GM21390 (cell line): ENCODE data around the gene PCDHA9.
"Not testable (repeated sequence)": the region's sequence is repeated elsewhere in the genome, so short reads cannot be mapped to it uniquely, and the experiment has no call there.

Experiments
- ATAC-seq: cut with Tn5 transposase; IDR thresholded peaks from one replicate; pipeline ENCODE4 v1.9.1; 2021; ENCODE audit not compliant: unreplicated experiment

The PCDHA9 gene

GRCh38 chr5:140875085-140876065, 27.2 kb downstream of the PCDHA9 start, which contains the start of gene PCDHA12:
Gene PCDHA12 (plus strand): TSS chr5:140875308. CDS start chr5:140875473, 165 bp downstream.
- no peak for ATAC-seq

DNA sequence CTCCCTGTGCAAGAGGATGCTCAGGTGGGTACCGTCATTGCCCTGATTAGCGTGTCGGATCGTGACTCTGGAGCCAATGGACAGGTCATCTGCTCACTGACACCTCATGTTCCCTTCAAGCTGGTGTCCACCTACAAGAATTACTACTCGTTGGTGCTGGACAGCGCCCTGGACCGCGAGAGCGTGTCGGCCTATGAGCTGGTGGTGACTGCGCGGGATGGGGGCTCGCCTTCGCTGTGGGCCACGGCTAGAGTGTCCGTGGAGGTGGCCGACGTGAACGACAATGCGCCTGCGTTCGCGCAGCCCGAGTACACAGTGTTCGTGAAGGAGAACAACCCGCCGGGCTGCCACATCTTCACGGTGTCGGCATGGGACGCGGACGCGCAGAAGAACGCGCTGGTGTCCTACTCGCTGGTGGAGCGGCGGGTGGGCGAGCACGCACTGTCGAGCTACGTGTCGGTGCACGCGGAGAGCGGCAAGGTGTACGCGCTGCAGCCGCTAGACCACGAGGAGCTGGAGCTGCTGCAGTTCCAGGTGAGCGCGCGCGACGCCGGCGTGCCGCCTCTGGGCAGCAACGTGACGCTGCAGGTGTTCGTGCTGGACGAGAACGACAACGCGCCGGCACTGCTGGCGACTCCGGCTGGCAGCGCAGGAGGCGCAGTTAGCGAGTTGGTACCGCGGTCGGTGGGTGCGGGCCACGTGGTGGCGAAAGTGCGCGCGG, 28.5 kb downstream of the PCDHA9 start:
- ATAC-seq, result not testable (repeated sequence)

- ATAC-seq, result no peak
Measured at GRCh38 chr5:140877262-140877581, 29.0 kb downstream of the PCDHA9 start.

GRCh38 chr5:140881889-140882590, 33.9 kb downstream of the PCDHA9 start, which contains the start of gene PCDHA13:
Gene PCDHA13 (plus strand): TSS chr5:140882124. CDS start chr5:140882269, 145 bp downstream.
- ATAC-seq, result no peak

DNA sequence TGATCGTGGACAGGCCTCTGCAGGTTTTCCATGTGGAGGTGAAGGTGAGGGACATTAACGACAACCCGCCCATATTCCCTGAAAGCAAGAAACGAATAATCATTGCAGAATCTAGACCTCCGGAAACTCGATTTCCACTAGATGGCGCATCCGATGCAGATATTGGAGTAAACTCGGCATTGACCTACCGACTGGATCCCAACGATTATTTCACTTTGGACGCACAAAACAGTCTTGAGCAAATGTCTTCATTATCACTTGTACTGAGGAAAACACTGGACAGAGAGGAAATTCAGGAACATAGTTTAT, 34.4 kb downstream of the PCDHA9 start:
- ATAC-seq, result no peak

GRCh38 chr5:140883373-140883772, 35.2 kb downstream of the PCDHA9 start:
- no peak for ATAC-seq

- ATAC-seq, result no peak
Measured at GRCh38 chr5:140883927-140884697, 35.9 kb downstream of the PCDHA9 start.
